Ascending aorta (tissue), 2 donors: ENCODE data around the gene CHST13. TPM values are rescaled to one million over a fixed set of nuclear protein-coding genes. Genes with fewer than 3 reads are reported as not detected.
"Not testable (repeated sequence)": the region's sequence is repeated elsewhere in the genome, so short reads cannot be mapped to it uniquely, and the experiment has no call there.

Experiments
- DNase-seq, 2 donors: peaks; one replicate each; pipeline ENCODE4 v3.0.0-alpha.2; 2019; ENCODE audit warnings: low spot score in 2 of 2
- H3K27ac ChIP-seq, 2 donors: fragments of 200-600 bp; sonication (generic); one replicate each; pipeline ENCODE4 v1.5.1; 2016 to 2017; ENCODE audit warnings: mild to moderate bottlenecking in 1 of 2
- H3K27me3 ChIP-seq: fragments of 200-600 bp; sonication (generic); one replicate; pipeline ENCODE4 v1.5.1; 2017
- H3K36me3 ChIP-seq, 2 donors: fragments of 200-600 bp; sonication (generic); one replicate each; pipeline ENCODE4 v1.5.1; 2016
- H3K4me1 ChIP-seq, 2 donors: fragments of 200-600 bp; sonication (generic); one replicate each; pipeline ENCODE4 v1.5.1; 2016 to 2017; ENCODE audit warnings: mild to moderate bottlenecking in 1 of 2
- H3K4me3 ChIP-seq, 2 donors: fragments of 200-600 bp; sonication (generic); one replicate each; pipeline ENCODE4 v1.5.1; 2016 to 2017; ENCODE audit warnings: mild to moderate bottlenecking in 1 of 2
- H3K9me3 ChIP-seq, 2 donors: fragments of 200-600 bp; sonication (generic); one replicate each; pipeline ENCODE4 v1.5.1; 2016
- CTCF ChIP-seq, 3 experiments: fragments of 200-600 bp in 2 of 3; fragments of 450-650 bp in 1 of 3; sonication (generic) in 2 of 3; IDR thresholded peaks; one replicate each; pipeline ENCODE4 v1.5.1; 2016 to 2019; ENCODE audit warnings: antibody characterized with exemption in 3 of 3, mild to moderate bottlenecking in 1 of 3, moderate library complexity in 1 of 3
- intact Hi-C: fragments of 100-400 bp; cut with DNase I; formaldehyde crosslinking; loops from one replicate; pipeline ENCODE4 v1.15.1; 2023
- total RNA-seq: library from RNA; depleted of rRNA; stranded (reverse); fragments of >200 nt; gene quantifications from one replicate; pipeline ENCODE4 v1.1.0, GENCODE V29; 2016

CHST13 gene
- total RNA-seq, 1 donor from 2014 or later: not detected

DNA sequence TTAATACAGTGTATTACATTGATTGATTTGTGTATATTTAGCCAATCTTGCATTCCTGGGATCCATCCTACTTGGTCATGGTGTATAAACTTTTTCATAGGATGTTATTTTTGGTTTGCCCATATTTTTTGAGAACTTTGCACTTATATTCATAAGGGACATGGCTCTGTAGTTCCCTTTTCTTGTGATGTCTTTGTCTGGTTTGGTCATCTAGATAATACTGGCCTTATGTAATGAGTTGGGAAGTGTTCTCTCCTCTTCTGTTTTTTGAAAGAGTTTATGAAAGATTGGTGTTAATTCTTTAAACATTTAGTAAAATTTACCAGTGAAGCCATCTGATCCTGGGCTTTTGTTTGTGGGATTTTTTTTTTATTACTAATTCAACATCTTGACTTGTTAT lies 9.6 kb downstream of the CHST13 start:
- Histone ChIP-seq H3K4me1 (no peaks in the 10 kb centered on the region), H3K4me3 (no peak overlapping the region), H3K27me3 (no peaks in the 10 kb centered on the region), H3K27ac (no peak overlapping the region), H3K36me3 (no peaks in the 10 kb centered on the region), H3K9me3 (no peaks in the 10 kb centered on the region)
- intact Hi-C loops: no loop called here
- DNase-seq: no peak
- TF ChIP-seq CTCF (IDR thresholded peaks at IDR 0.05): no peak

DNA sequence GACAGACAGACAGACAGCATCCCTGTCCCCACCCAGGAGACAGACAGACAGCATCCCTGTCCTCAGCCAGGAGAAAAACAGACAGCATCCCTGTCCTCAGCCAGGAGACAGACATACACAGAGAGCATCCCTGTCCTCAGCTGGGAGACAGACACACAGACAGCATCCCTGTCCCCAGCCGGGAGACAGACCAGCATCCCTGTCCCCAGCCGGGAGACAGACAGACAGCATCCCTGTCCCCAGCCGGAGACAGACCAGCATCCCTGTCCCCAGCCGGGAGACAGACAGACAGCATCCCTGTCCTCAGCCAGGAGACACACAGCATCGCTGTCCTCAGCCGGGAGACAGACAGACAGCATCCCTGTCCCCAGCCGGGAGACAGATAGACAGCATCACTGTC lies 10.8 kb downstream of the CHST13 start:
- H3K9me3 ChIP-seq, intact Hi-C loops, H3K27ac ChIP-seq, DNase-seq, H3K36me3 ChIP-seq, H3K4me3 ChIP-seq, H3K4me1 ChIP-seq, H3K27me3 ChIP-seq: not testable (repeated sequence)

- Histone ChIP-seq H3K4me1 (no peaks in the 10 kb centered on the region), H3K36me3 (no peaks in the 10 kb centered on the region), H3K9me3 (no peaks in the 10 kb centered on the region), H3K27ac (no peak overlapping the region), H3K27me3 (no peaks in the 10 kb centered on the region), H3K4me3 (no peak overlapping the region)
- DNase-seq: no peak
- TF ChIP-seq CTCF (IDR thresholded peaks at IDR 0.05): no peak
- intact Hi-C loops: no loop called here
Measured at GRCh38 chr3:126535636-126536035, 11.7 kb downstream of the CHST13 start.

- Histone ChIP-seq H3K9me3 (no peaks in the 10 kb centered on the region), H3K36me3 (no peaks in the 10 kb centered on the region), H3K27me3 (no peaks in the 10 kb centered on the region), H3K27ac (no peak overlapping the region), H3K4me1 (no peaks in the 10 kb centered on the region), H3K4me3 (no peak overlapping the region)
- intact Hi-C loops: no loop called here
- no peak for DNase-seq
- no peak for TF ChIP-seq CTCF (IDR thresholded peaks at IDR 0.05)
Measured at GRCh38 chr3:126536126-126536525, 12.2 kb downstream of the CHST13 start.

- Histone ChIP-seq H3K27ac (no peak overlapping the region), H3K4me1 (no peaks in the 10 kb centered on the region), H3K9me3 (no peaks in the 10 kb centered on the region), H3K4me3 (no peak overlapping the region), H3K36me3 (no peaks in the 10 kb centered on the region), H3K27me3 (peaks cover 7% of the 10 kb centered on the region)
- TF ChIP-seq CTCF (IDR thresholded peaks at IDR 0.05): no peak
- DNase-seq: peak in 1 of 2 donors; percentile 37
- intact Hi-C loops: no loop called here
Measured at GRCh38 chr3:126537116-126537729, 13.3 kb downstream of the CHST13 start.

- Histone ChIP-seq H3K27ac (no peak overlapping the region), H3K4me3 (no peak overlapping the region), H3K27me3 (peaks cover 10% of the 10 kb centered on the region), H3K9me3 (no peaks in the 10 kb centered on the region), H3K36me3 (no peaks in the 10 kb centered on the region), H3K4me1 (no peaks in the 10 kb centered on the region)
- no peak for TF ChIP-seq CTCF (IDR thresholded peaks at IDR 0.05)
- DNase-seq: peak in 1 of 2 donors; percentile 41
- intact Hi-C loops: no loop called here
Measured at GRCh38 chr3:126537730-126538281, 13.9 kb downstream of the CHST13 start.
